ENCODE measurements around the gene BRAP.
"Not testable (repeated sequence)": the region's sequence is repeated elsewhere in the genome, so short reads cannot be mapped to it uniquely, and the experiment has no call there.

Gene BRAP

DNA sequence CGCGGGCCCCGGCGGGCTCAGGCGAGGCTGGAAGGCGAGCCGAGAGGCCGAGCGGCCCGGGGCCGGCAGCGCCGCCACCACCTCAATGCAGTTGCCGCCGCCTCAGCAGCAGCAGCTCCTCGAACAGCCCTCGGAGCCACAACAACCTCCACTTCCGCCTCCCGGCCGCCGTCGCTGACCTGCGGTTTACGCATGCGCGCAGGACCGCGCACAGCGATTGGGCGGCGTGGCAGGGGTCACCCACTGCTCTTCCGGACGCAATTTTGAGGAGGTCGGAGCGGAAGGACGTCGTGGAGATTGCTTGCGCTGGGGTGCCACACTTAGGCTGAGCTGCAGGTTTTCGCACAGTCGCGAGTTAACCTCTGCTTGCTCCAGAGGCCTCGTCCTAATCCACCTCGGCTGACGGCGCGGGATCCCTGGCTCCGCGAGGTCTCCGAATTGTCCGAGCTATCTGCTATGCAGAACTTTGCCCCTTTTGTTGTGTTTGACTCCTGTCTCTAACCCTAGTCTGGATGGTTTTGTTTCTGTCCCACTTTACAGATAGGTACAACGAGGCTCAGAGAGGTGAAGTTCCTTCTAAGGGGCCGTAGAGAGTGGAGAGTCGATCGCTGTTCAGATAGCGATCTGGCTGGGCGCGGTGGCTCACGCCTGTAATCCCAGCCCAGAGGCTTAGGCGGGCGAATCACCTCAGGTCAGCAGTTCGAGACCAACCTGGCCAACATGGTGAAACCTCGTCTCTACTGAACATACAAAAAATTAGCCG lies at the start of gene BRAP, which contains the start of gene ACAD10:
BRAP (minus strand) TSS at position 146 of the 763 bp plus-strand sequence. CDS start 164 bp downstream, outside the sequence.
ACAD10 (plus strand) TSS at position 243 of the 763 bp plus-strand sequence. CDS start 6,657 bp downstream, outside the sequence.
- peak; percentile 91 for FAIRE-seq

DNA sequence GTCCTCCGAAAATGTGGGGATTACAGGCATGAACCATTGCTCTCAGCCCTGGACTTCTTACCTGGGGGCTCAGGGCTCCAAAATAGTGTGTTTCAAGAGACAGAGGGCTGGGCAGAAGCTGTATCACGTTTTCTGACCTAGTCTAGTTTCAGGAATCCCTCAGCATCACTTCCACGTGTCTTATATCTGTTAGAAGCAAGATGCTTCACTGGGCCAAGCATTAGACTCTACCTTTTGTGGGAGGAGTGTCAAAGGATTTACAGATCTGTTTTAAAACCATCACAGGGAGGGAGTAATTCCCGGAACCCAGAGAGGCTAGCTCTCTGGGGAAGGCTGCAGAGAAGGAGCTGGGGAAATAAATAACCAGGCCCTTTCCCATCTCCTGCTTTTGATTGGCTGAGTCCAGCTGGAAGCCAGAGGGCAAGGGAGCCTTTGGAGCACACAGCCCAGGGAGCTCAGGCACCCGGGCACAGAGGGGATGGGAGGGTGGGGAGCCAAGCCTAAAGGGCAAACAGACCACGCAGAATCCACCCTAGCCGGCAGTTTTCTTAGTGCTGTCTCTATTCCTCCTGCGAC lies 47.7 kb upstream of the BRAP start:
- FAIRE-seq, result no peak
- DNase-seq (ENCODE audit: insufficient read length, low spot score), result no peak

More for the DNA sequence above, at the start of gene BRAP, which contains the start of gene ACAD10:
- DNase-seq (ENCODE audit: insufficient read length, low spot score), result peak; percentile 93

GRCh38 chr12:111732786-111733185 lies 47.0 kb upstream of the BRAP start:
- FAIRE-seq, result no peak
- no peak for DNase-seq (ENCODE audit: insufficient read length, low spot score)

DNA sequence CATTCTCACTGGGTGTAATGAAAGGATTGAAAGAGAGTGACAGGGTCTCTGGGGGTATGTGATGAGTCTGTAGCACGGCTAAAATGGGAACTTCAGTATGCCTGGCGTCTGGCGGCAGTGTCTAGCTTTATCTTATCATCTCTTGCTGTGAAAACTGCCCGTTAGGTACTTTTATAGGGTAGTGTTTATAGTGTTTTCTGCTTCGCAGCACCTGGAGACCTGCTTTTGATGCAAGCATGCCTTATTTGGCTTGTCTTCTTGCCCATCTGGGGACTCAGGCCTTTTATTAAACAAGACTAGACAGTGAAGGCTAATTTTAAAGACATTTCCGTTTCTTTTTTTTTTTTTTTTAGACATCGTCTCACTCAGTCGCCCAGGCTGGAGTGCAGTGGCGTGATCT lies 44.7 kb upstream of the BRAP start:
- DNase-seq (ENCODE audit: insufficient read length, low spot score) (no peak), FAIRE-seq (no peak)

- no peak for DNase-seq (ENCODE audit: insufficient read length, low spot score)
- FAIRE-seq, result no peak
Measured at GRCh38 chr12:111728795-111729194, 43.0 kb upstream of the BRAP start.

- DNase-seq (ENCODE audit: insufficient read length, low spot score); FAIRE-seq: not testable (repeated sequence)
Measured at GRCh38 chr12:111723646-111724360, 38.0 kb upstream of the BRAP start.

DNA sequence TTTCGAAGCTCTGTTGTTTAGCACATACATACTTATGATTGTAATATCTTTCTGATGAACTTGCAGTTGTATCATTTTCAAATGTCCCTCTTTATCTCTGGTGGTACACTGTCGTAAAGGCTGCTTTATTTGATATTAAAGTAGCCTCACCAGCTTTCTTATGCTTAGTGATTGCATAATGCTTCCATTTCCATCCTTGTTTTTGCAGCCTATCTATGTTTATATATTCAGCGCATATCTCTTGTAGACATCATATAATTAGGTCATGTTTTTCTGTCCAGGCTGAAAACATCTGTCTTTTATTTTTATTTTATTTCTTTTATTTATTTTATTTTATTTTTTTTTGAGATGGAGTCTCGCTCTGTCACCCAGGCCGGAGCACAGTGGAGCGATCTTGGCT lies 34.7 kb upstream of the BRAP start:
- FAIRE-seq (no peak), DNase-seq (ENCODE audit: insufficient read length, low spot score) (no peak)

DNA sequence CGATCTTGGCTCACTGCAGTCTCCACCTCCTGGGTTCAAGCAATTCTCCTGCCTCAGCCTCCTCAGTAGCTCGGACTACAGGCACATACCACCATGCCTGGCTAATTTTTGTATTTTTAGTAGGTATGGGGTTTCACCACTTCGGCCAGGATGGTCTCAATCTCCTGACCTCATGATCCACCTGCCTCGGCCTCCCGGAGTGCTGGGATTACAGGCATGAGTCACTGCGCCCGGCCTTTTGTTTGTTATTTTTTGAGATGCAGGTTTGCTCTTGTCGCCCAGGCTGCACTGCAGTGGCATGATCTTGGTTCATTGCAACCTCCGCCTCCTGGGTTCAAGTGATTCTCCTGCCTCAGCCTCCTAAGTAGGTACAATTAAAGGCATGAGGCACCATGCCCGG lies 33.6 kb upstream of the BRAP start:
- FAIRE-seq, result not testable (repeated sequence)

DNA sequence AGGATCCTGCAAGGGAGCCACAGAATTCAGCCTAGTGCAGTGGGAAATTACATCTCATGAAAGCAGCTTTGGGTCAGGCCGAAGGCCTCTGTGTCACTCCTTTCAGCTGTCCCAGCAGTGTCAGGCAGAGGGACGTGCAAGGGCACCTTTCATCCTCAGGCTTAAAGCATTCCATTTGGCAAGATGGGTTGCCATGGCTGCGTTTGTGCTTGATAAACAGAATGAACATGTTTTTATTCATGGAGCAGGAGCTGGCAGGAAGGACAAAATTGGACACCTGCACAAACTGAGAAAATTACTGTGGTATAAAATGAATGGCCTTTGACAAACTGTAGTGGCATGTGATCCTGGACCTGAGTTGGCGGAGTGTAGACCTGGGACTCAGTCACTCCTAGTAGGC lies 29.5 kb upstream of the BRAP start:
- FAIRE-seq (no peak), DNase-seq (ENCODE audit: insufficient read length, low spot score) (no peak)

More for the DNA sequence above, 33.6 kb upstream of the BRAP start:
- DNase-seq (ENCODE audit: insufficient read length, low spot score), result not testable (repeated sequence)

GRCh38 chr12:111706145-111706544 lies 20.4 kb upstream of the BRAP start:
- DNase-seq (ENCODE audit: insufficient read length, low spot score) (no peak), FAIRE-seq (no peak)

DNA sequence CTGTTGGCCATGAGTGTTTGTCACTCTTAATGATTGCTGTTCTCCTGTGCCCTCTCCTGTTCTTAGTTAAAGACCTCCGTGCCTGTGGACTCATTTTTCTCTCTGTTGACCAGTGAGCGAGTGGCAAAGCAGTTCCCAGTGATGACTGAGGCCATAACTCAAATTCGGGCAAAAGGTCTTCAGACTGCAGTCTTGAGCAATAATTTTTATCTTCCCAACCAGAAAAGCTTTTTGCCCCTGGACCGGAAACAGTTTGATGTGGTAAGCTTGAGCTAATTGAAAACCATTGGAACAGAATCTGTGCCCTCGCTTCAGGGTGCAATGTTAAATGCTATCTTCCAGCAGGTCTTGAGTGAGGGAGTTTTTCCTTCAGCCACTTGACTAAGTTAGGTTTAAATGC lies 19.9 kb upstream of the BRAP start:
- DNase-seq (ENCODE audit: insufficient read length, low spot score), result no peak
- FAIRE-seq, result no peak

GRCh38 chr12:111699962-111700361 lies 14.2 kb upstream of the BRAP start:
- FAIRE-seq, result no peak

GRCh38 chr12:111693818-111694217 lies 8.1 kb upstream of the BRAP start:
- FAIRE-seq, result no peak
- no peak for DNase-seq (ENCODE audit: insufficient read length, low spot score)

More at GRCh38 chr12:111699962-111700361, 14.2 kb upstream of the BRAP start:
- DNase-seq (ENCODE audit: insufficient read length, low spot score), result no peak

- DNase-seq (ENCODE audit: insufficient read length, low spot score), result no peak
- FAIRE-seq, result no peak
Measured at GRCh38 chr12:111692575-111693210, 6.9 kb upstream of the BRAP start.

- no peak for FAIRE-seq
- no peak for DNase-seq (ENCODE audit: insufficient read length, low spot score)
Measured at GRCh38 chr12:111691262-111691661, 5.5 kb upstream of the BRAP start.

GRCh38 chr12:111687952-111688351 lies 2.2 kb upstream of the BRAP start:
- FAIRE-seq (no peak), DNase-seq (ENCODE audit: insufficient read length, low spot score) (no peak)

GRCh38 chr12:111687255-111687654 lies 1.5 kb upstream of the BRAP start:
- peak; percentile 30 for DNase-seq (ENCODE audit: insufficient read length, low spot score)
- FAIRE-seq, result no peak

- no peak for DNase-seq (ENCODE audit: insufficient read length, low spot score)
- no peak for FAIRE-seq
Measured at GRCh38 chr12:111686574-111687105, 884 bp upstream of the BRAP start.

GRCh38 chr12:111685322-111685810 lies 390 bp downstream of the BRAP start:
- DNase-seq (ENCODE audit: insufficient read length, low spot score), result no peak
- FAIRE-seq, result no peak

DNA sequence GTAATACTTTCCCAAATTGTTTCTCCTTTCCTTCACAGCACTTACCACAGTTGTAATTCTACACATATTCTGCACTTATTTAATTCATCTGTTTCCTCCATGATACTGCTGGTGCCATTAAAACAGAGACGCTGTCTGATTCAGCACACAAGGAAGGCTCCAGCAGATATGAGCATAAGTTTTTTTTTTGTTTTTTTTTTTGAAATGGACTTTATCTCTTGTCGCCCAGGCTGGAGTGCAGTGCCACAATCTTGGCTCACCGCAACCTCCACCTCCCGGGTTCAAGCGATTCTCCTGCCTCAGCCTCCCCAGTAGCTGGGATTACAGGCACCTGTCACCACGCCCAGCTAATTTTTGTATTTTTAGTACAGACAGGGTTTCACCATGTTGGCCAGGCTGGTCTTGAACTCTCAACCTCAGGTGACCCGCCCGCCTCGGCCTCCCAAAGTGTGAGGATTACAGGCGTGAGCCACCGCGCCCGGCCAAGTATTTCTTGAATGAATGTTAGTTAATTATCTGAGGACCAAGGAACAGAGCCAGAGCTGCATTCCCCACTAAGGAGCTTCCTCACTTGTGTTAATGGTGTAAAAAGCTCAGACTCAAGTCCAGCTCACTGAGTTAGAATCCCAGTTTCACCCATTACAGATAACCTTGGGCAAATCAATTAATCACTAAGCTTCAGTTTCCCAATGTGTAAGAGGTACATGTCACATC lies 1.1 kb downstream of the BRAP start:
- not testable (repeated sequence) for FAIRE-seq; DNase-seq (ENCODE audit: insufficient read length, low spot score)
